ENCODE data around the gene MGAM2. TPM values are rescaled to one million over a fixed set of nuclear protein-coding genes. Genes with fewer than 3 reads are reported as not detected.

MGAM2 gene
- not detected in 2 replicates for total RNA-seq

DNA sequence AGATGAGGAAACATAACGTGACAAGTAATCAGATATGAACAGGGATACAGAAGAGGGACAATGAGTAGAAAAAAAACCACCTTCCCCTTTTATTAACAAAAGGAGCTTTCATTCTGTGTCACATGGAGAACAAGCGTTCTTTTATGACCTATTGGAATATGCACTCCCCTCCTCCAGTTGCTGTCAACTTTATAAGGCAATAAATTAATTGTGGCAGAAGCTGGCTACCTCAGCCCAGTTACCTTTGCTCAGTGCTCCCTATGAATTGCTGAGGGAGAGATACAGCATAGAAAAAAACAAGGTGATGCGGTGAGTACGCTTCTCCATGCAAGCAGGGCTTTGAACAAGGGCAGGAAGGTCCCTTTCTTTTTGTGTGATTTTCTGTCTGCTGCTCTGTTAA, at the start of gene MGAM2:
Gene MGAM2, plus strand, starts transcription at position 220 of the 400 bp plus-strand sequence. CDS start 5,156 bp downstream, outside the sequence.

DNA sequence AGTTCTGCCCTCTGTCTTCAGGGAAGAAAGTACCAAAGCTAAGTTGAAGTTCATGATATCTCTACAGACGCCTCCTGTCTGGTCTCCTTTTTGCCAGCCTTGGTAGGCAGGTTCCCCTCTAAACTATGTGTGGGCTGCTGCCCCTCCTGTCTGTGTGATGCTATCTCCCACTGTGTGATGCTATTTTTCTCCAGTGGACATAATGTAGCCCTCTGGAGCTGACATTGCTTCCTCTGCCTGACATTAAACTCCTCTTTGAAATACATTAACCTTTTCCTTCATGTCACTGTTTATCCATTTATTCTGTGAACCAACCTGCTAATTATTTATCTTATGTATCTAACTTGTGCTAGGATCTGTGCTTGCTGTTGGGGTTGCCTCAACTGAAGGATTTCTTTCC, 146.4 kb downstream of the MGAM2 start, which contains the start of gene PRSS58:
Gene PRSS58, minus strand, starts transcription at position 101 of the 400 bp plus-strand sequence. CDS start 351 bp downstream, outside the sequence.

Other genes with a start within 250 kb of the MGAM2 start
- not detected in 2 replicates for gene OR9A4, start 195.3 kb upstream of the MGAM2 start, total RNA-seq
- gene CLEC5A, start 164.7 kb upstream of the MGAM2 start, total RNA-seq, result not detected in 2 replicates
- not detected in 2 replicates for gene TAS2R38, start 137.9 kb upstream of the MGAM2 start, total RNA-seq
- gene MGAM, start 115.8 kb upstream of the MGAM2 start, total RNA-seq, result under 0.01 TPM in 1 of 2 replicates, not detected in the other
- not detected in 2 replicates for gene PRSS58, start 146.3 kb downstream of the MGAM2 start, total RNA-seq

All from airway epithelial cell (primary cell).